GM12878 (cell line): ENCODE measurements around the gene OGFR. TPM values are rescaled to one million over a fixed set of nuclear protein-coding genes. Genes with fewer than 3 reads are reported as not detected.

Experiments used
- BCL11A ChIP-seq: IDR thresholded peaks from 2 replicates; pipeline ENCODE4 v1.6.1; 2011; ENCODE audit warnings: low read depth, low read length
- BHLHE40 ChIP-seq, 2 experiments: fragments of 450-650 bp in 1 of 2; IDR thresholded peaks; 2 replicates each; pipeline ENCODE4 v1.6.1; 2011 to 2017; ENCODE audit warnings: low read depth in 2 of 2, borderline replicate concordance in 1 of 2, improper control_type of control experiment in 1 of 2, low read length in 1 of 2, mild to moderate bottlenecking in 1 of 2
- E2F8 ChIP-seq: fragments of 450-650 bp; IDR thresholded peaks from 2 replicates; pipeline ENCODE4 v1.6.1; 2018; ENCODE audit warnings: mild to moderate bottlenecking, low read depth, moderate library complexity; ENCODE audit not compliant: partially characterized antibody
- E4F1 ChIP-seq: fragments of 450-650 bp; IDR thresholded peaks from 2 replicates; pipeline ENCODE4 v1.6.1; 2018; ENCODE audit warnings: borderline replicate concordance, mild to moderate bottlenecking; ENCODE audit not compliant: partially characterized antibody
- IRF5 ChIP-seq: fragments of 450-650 bp; IDR thresholded peaks from 2 replicates; pipeline ENCODE4 v1.6.1; 2017; ENCODE audit warnings: borderline replicate concordance
- LARP7 ChIP-seq: fragments of 450-650 bp; IDR thresholded peaks from 2 replicates; pipeline ENCODE4 v1.6.1; 2017; ENCODE audit warnings: mild to moderate bottlenecking
- MEF2A ChIP-seq: IDR thresholded peaks from 2 replicates; pipeline ENCODE4 v1.6.1; 2011; ENCODE audit warnings: low read depth, mild to moderate bottlenecking, low read length, moderate library complexity; ENCODE audit not compliant: insufficient read depth
- NRF1 ChIP-seq: conservative IDR thresholded peaks from 2 replicates; pipeline ENCODE4 v1.6.1; 2011; ENCODE audit warnings: mild to moderate bottlenecking, low read depth, low read length, improper control_type of control experiment
- POLR2AphosphoS5 ChIP-seq: IDR thresholded peaks from 2 replicates; pipeline ENCODE4 v1.6.1; 2011; ENCODE audit warnings: mild to moderate bottlenecking, low read length, inconsistent platforms
- POU2F2 ChIP-seq: IDR thresholded peaks from 3 replicates; pipeline ENCODE4 v1.6.1; 2011; ENCODE audit warnings: low read depth, mild to moderate bottlenecking, low read length, borderline replicate concordance
- RB1 ChIP-seq: fragments of 450-650 bp; formaldehyde crosslinking; IDR thresholded peaks from 2 replicates; pipeline ENCODE4 v1.6.1; 2017; ENCODE audit warnings: mild to moderate bottlenecking, borderline replicate concordance
- RELA ChIP-seq: fragments of 450-650 bp; IDR thresholded peaks from 2 replicates; pipeline ENCODE4 v1.8.0; 2014; ENCODE audit warnings: borderline replicate concordance; ENCODE audit not compliant: partially characterized antibody
- REST ChIP-seq: IDR thresholded peaks from 2 replicates; pipeline ENCODE4 v1.6.1; 2012; ENCODE audit warnings: mild to moderate bottlenecking, low read depth, low read length
- SMAD5 ChIP-seq: IDR thresholded peaks from 2 replicates; pipeline ENCODE4 v1.6.1; 2016; ENCODE audit warnings: antibody characterized with exemption, low read depth
- SMARCA5 ChIP-seq: fragments of 450-650 bp; IDR thresholded peaks from 2 replicates; pipeline ENCODE4 v1.6.1; 2017; ENCODE audit warnings: mild to moderate bottlenecking
- SMC3 ChIP-seq: IDR thresholded peaks from 2 replicates; pipeline ENCODE4 v1.6.1; 2011; ENCODE audit warnings: low read length, improper control_type of control experiment, borderline replicate concordance
- SRF ChIP-seq, 2 experiments: IDR thresholded peaks; 2 replicates each; pipeline ENCODE4 v1.6.1; 2011; ENCODE audit warnings: low read depth in 2 of 2, low read length in 2 of 2, mild to moderate bottlenecking in 1 of 2, moderate library complexity in 1 of 2
- TCF12 ChIP-seq: IDR thresholded peaks from 2 replicates; pipeline ENCODE4 v1.6.1; 2011; ENCODE audit warnings: low read depth, mild to moderate bottlenecking, low read length
- TCF3 ChIP-seq: IDR thresholded peaks from 2 replicates; pipeline ENCODE4 v1.6.1; 2012; ENCODE audit warnings: low read depth, mild to moderate bottlenecking, low read length, borderline replicate concordance; ENCODE audit not compliant: insufficient read depth
- ZNF24 ChIP-seq: fragments of 450-650 bp; IDR thresholded peaks from 2 replicates; pipeline ENCODE4 v1.6.1; 2017; ENCODE audit warnings: antibody characterized with exemption, mild to moderate bottlenecking
- polyA plus RNA-seq, 11 experiments: library from polyadenylated mRNA; depleted of rRNA in 4 of 11; unstranded in 6 of 11; stranded (reverse) in 5 of 11; fragments of >200 nt; fragmentation: Nextera tagmentation in 4 of 11; fragmentation: Illumina TruSeq in 1 of 11; extraction: Ambion mirVana in 4 of 11; extraction: Trizol in 1 of 11; gene quantifications; 1 replicate in 1 of 11; 2 replicates in 10 of 11; pipeline versions ENCODE4 v1.2.1 to v1.2.3, GENCODE V29; 2011 to 2016; ENCODE audit warnings: inconsistent platforms in 2 of 11, missing spikeins in 2 of 11, low read depth in 1 of 11
- total RNA-seq, 4 experiments: library from RNA; depleted of rRNA in 3 of 4; stranded (reverse); fragments of >200 nt in 3 of 4; fragmentation: Illumina TruSeq in 1 of 4; extraction: Trizol in 1 of 4; gene quantifications; 2 replicates each; pipeline versions ENCODE4 v1.2.1 to v1.2.3, GENCODE V29; 2013 to 2021

OGFR gene
- total and polyA plus RNA-seq, 10 of the 15 experiments (the other 5 are each of a cell fraction or from before 2014, with no cell fraction given), result 0.72 to 62.1 (median 27.3) TPM

- TF ChIP-seq E4F1, result peak; percentile 69
- no peak for TF ChIP-seq E2F8
- peak; percentile 84 for TF ChIP-seq POLR2AphosphoS5
- TF ChIP-seq MEF2A, result no peak
- 0 out of 2 replicates have a peak, but pooled peaks have one; percentile 46 for TF ChIP-seq LARP7
- no peak for TF ChIP-seq RB1
- no peak for TF ChIP-seq REST
- peak in 1 of 2 experiments; percentile 60; a peak in 1 of 4 replicates for TF ChIP-seq BHLHE40 (IDR thresholded peaks at IDR 0.05; ENCODE audit: borderline replicate concordance in 1 of 2, low read depth in 2 of 2, low read length in 1 of 2)
- TF ChIP-seq RELA, result no peak
- no peak for TF ChIP-seq IRF5
- TF ChIP-seq POU2F2, result peak; percentile 58; the same call in 1 of the 3 replicates
- no peak for TF ChIP-seq SRF (IDR thresholded peaks at IDR 0.05; ENCODE audit: low read depth in 2 of 2, low read length in 2 of 2)
- no peak for TF ChIP-seq NRF1
- peak; percentile 27; the same call in 1 of the 2 replicates for TF ChIP-seq TCF12
- TF ChIP-seq SMC3, result no peak
- no peak for TF ChIP-seq ZNF24
- no peak for TF ChIP-seq SMAD5
- peak; percentile 82 for TF ChIP-seq SMARCA5
- TF ChIP-seq TCF3, result peak; percentile 71; the same call in 1 of the 2 replicates
- TF ChIP-seq BCL11A, result no peak
These were observed 10.5 kb upstream of the OGFR start (continued) for GRCh38 chr20:62794007-62794724.
